CD14-positive monocyte (primary cell): ENCODE results near the gene SUPT4H1. TPM values are rescaled to one million over a fixed set of nuclear protein-coding genes. Genes with fewer than 3 reads are reported as not detected.

Source experiments
- DNase-seq, 3 donors: peaks; one replicate each; pipeline ENCODE4 v3.0.0-alpha.2; 2011 to 2022
- H2AFZ ChIP-seq: 2 replicates; pipeline ENCODE4 v1.6.0; 2012; ENCODE audit warnings: mild to moderate bottlenecking, low read depth, low read length, inconsistent platforms; ENCODE audit not compliant: insufficient read depth, poor library complexity, severe bottlenecking
- H3K27ac ChIP-seq, 2 donors: 1 replicate in 1 of 2; 2 replicates in 1 of 2; pipeline ENCODE4 v1.5.1; 2012 to 2013; ENCODE audit warnings: low read length in 2 of 2, control low read depth in 1 of 2, inconsistent platforms in 1 of 2, low read depth in 1 of 2, mild to moderate bottlenecking in 1 of 2
- H3K27me3 ChIP-seq, 2 donors: one replicate each; pipeline versions ENCODE4 v1.6.0 to v1.6.1; 2011 to 2013; ENCODE audit warnings: low read length in 2 of 2; ENCODE audit not compliant: control insufficient read depth in 2 of 2, insufficient read depth in 2 of 2
- H3K36me3 ChIP-seq, 2 donors: replicated peaks in 1 of 2; 1 replicate in 1 of 2; 2 replicates in 1 of 2; pipeline versions ENCODE4 v1.5.1 to v1.6.1; 2012 to 2013; ENCODE audit warnings: low read length in 2 of 2, control low read depth in 1 of 2, inconsistent platforms in 1 of 2, mild to moderate bottlenecking in 1 of 2; ENCODE audit not compliant: insufficient read depth in 2 of 2, control insufficient read depth in 1 of 2
- H3K4me1 ChIP-seq, 2 donors: 1 replicate in 1 of 2; 2 replicates in 1 of 2; pipeline versions ENCODE4 v1.5.1 to v1.6.1; 2012 to 2013; ENCODE audit warnings: low read length in 2 of 2, control low read depth in 1 of 2, inconsistent platforms in 1 of 2, mild to moderate bottlenecking in 1 of 2, moderate library complexity in 1 of 2; ENCODE audit not compliant: insufficient read depth in 2 of 2, control insufficient read depth in 1 of 2
- H3K4me2 ChIP-seq: replicated peaks from 2 replicates; pipeline ENCODE3; 2012; ENCODE audit warnings: low read length, moderate library complexity, mild to moderate bottlenecking; ENCODE audit not compliant: poor library complexity, severe bottlenecking; ENCODE audit errors: extremely low read depth
- H3K4me3 ChIP-seq, 3 experiments: fragments of 200-600 bp in 1 of 3; sonication (generic) in 1 of 3; replicated peaks in 1 of 3; 1 replicate in 2 of 3; 2 replicates in 1 of 3; pipeline ENCODE4 v1.5.1; 2011 to 2013; ENCODE audit warnings: low read length in 3 of 3, mild to moderate bottlenecking in 3 of 3, control low read depth in 2 of 3, low read depth in 2 of 3, inconsistent platforms in 1 of 3, moderate library complexity in 1 of 3
- H3K79me2 ChIP-seq: 2 replicates; pipeline ENCODE4 v1.6.0; 2012; ENCODE audit warnings: mild to moderate bottlenecking, control low read depth, inconsistent platforms, low read length, moderate library complexity; ENCODE audit not compliant: insufficient read depth
- H3K9ac ChIP-seq: 2 replicates; pipeline ENCODE4 v1.6.0; 2017; ENCODE audit warnings: low read length, mild to moderate bottlenecking; ENCODE audit not compliant: insufficient read depth, poor library complexity, severe bottlenecking
- H3K9me3 ChIP-seq, 2 donors: replicated peaks in 1 of 2; 1 replicate in 1 of 2; 2 replicates in 1 of 2; pipeline versions ENCODE4 v1.5.1 to v1.6.1; 2012 to 2013; ENCODE audit warnings: low read length in 2 of 2, control low read depth in 1 of 2; ENCODE audit not compliant: control insufficient read depth in 1 of 2, insufficient read depth in 1 of 2
- H4K20me1 ChIP-seq: 2 replicates; pipeline ENCODE4 v1.6.0; 2012; ENCODE audit warnings: mild to moderate bottlenecking, low read length, control low read depth, moderate library complexity; ENCODE audit not compliant: insufficient read depth
- H3K27ac Mint-ChIP-seq, 7 donors: one replicate each; pipeline ENCODE4 v1.8.0; 2020; ENCODE audit warnings: mild to moderate bottlenecking in 7 of 7, mixed read lengths in 7 of 7, moderate library complexity in 6 of 7, inconsistent platforms in 2 of 7
- H3K27me3 Mint-ChIP-seq, 3 donors: one replicate each; pipeline ENCODE4 v1.8.0; 2021 to 2022; ENCODE audit warnings: low read depth in 3 of 3, mild to moderate bottlenecking in 3 of 3, mixed read lengths in 3 of 3, moderate library complexity in 3 of 3, inconsistent platforms in 1 of 3
- H3K36me3 Mint-ChIP-seq, 2 donors: one replicate each; pipeline ENCODE4 v1.8.0; 2020; ENCODE audit warnings: mixed read lengths in 2 of 2, inconsistent platforms in 1 of 2, mild to moderate bottlenecking in 1 of 2
- H3K4me1 Mint-ChIP-seq: one replicate; pipeline ENCODE4 v1.8.0; 2020; ENCODE audit warnings: mild to moderate bottlenecking, mixed read lengths
- H3K4me3 Mint-ChIP-seq, 2 donors: one replicate each; pipeline ENCODE4 v1.8.0; 2020; ENCODE audit warnings: mild to moderate bottlenecking in 2 of 2, mixed read lengths in 2 of 2, moderate library complexity in 1 of 2
- H3K9me3 Mint-ChIP-seq, 7 donors: one replicate each; pipeline ENCODE4 v1.8.0; 2020 to 2022; ENCODE audit warnings: mixed read lengths in 7 of 7, mild to moderate bottlenecking in 6 of 7, moderate library complexity in 6 of 7, inconsistent platforms in 2 of 7
- WGBS: methylation state at CpG from one replicate; pipeline ENCODE4 v1.1.5; 2013; ENCODE audit warnings: missing lambda C conversion rate; ENCODE audit not compliant: insufficient coverage; 5-methylcytosine and 5-hydroxymethylcytosine counted together
- intact Hi-C, 2 donors: fragments of 100-400 bp; cut with micrococcal nuclease; formaldehyde crosslinking; loops; one replicate each; pipeline versions ENCODE4 v1.15.0 to v1.15.1; 2023
- polyA plus RNA-seq, 3 donors: library from polyadenylated mRNA; depleted of rRNA in 1 of 3; unstranded in 2 of 3; stranded (reverse) in 1 of 3; fragments of 300-500 nt in 2 of 3; fragments of >200 nt in 1 of 3; fragmentation: Illumina TruSeq in 2 of 3; gene quantifications; 1 replicate in 2 of 3; 2 replicates in 1 of 3; pipeline ENCODE4 v1.2.3, GENCODE V29; 2012 to 2021
- small RNA-seq: library from RNA; depleted of rRNA; stranded (forward); fragments of <200 nt; gene quantifications from one replicate; pipeline ENCODE3, GENCODE V24; 2012; ENCODE audit warnings: low read depth; ENCODE audit not compliant: insufficient read length
- TF ChIP-seq, protein P1 (sequence below): fragments of 200-600 bp; IDR thresholded peaks from one replicate; pipeline ENCODE4 v1.8.0; 2022; ENCODE audit warnings: antibody characterized with exemption, mild to moderate bottlenecking

The SUPT4H1 gene
- polyA plus RNA-seq, 3 donors: 144 to 251 (median 241) TPM

DNA sequence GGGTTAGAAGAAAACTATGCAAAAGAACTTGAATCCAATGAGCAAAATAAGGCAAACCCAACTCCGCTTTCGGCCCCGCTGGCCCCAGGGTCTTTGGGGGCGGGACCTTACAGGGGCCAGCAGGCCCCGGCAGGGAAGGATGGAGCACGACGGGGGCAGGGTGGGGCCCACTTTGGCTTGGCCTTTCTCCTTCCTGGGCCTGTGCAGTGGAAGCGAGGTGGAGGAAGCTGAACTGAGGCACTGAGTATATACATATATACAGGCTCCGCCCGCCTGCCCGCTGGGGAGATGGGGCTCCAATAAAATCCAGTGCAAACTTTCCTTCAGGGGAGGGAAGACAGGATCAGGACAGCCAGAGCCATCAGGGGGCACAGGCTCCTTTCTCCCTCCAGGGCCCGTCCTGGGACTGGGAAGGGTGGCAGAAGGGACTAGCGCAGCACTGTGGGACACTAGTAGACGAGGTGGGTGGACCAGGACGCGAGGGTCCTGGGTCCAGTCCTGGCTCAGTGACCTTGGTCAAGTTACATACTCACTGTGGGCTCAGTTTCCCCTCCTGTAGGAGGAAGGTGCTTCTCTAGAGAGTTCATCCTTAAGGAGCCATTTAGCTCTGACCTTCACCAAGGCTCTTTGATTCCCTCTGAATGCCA is 50.4 kb downstream of the SUPT4H1 start:
- H3K4me3 ChIP-seq: no peak overlapping the region
- no peaks in the 10 kb centered on the region for H4K20me1 ChIP-seq
- H3K9me3 ChIP-seq: no peaks in the 10 kb centered on the region
- TF ChIP-seq, protein P1, sequence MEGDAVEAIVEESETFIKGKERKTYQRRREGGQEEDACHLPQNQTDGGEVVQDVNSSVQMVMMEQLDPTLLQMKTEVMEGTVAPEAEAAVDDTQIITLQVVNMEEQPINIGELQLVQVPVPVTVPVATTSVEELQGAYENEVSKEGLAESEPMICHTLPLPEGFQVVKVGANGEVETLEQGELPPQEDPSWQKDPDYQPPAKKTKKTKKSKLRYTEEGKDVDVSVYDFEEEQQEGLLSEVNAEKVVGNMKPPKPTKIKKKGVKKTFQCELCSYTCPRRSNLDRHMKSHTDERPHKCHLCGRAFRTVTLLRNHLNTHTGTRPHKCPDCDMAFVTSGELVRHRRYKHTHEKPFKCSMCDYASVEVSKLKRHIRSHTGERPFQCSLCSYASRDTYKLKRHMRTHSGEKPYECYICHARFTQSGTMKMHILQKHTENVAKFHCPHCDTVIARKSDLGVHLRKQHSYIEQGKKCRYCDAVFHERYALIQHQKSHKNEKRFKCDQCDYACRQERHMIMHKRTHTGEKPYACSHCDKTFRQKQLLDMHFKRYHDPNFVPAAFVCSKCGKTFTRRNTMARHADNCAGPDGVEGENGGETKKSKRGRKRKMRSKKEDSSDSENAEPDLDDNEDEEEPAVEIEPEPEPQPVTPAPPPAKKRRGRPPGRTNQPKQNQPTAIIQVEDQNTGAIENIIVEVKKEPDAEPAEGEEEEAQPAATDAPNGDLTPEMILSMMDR: no peak
- H3K27me3 ChIP-seq: no peaks in the 10 kb centered on the region
- 0% methylated on average over 1 of the region's 16 CpGs for WGBS
- peaks cover 70% of the 10 kb centered on the region for H3K4me1 Mint-ChIP-seq
- H3K36me3 ChIP-seq: no peaks in the 10 kb centered on the region
- H3K4me2 ChIP-seq: peak overlapping the region; percentile 23
- H3K4me1 ChIP-seq: peaks cover 46 to 57% of the 10 kb centered on the region in 2 donors
- H3K79me2 ChIP-seq: peaks cover 80% of the 10 kb centered on the region
- H2AFZ ChIP-seq: peak overlapping the region; percentile 55
- H3K9me3 Mint-ChIP-seq: no peaks in the 10 kb centered on the region
- intact Hi-C loops: no loop called here
- no peak overlapping the region for H3K4me3 Mint-ChIP-seq
- no peak for DNase-seq
- peak overlapping the region; percentile 22 for H3K9ac ChIP-seq
- peak overlapping the region in 4 of 7 donors; percentile 33 to 66 (median 57) for H3K27ac Mint-ChIP-seq
- peaks cover 0 to 3% (median 0%) of the 10 kb centered on the region in 3 donors for H3K27me3 Mint-ChIP-seq
- H3K27ac ChIP-seq: peak overlapping the region; percentile 1 to 51
- H3K36me3 Mint-ChIP-seq: peaks cover 8 to 12% of the 10 kb centered on the region in 2 donors

DNA sequence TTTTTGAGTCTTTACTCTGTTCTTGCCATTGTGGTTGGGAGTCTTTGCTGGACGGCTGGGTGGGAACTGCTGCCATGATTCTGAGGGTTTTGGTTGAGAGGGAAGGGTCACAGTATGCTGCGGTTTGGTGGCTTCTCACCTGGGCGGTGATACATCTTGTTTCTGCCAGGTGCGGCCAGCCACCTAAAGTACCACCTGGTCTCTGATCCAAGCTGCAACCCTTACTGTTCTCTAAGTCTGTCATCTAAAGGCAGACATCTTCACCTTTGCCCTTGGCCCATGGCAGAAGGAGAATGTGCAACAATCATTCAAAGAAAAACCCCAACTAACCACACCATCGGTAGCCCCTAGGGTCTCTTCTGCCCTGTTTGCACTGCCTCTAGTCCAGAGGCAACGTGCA is 51.7 kb downstream of the SUPT4H1 start:
- TF ChIP-seq, protein P1: no peak
- Histone ChIP-seq H3K27me3 (no peaks in the 10 kb centered on the region), H3K4me2 (no peak overlapping the region), H3K27ac (peak overlapping the region in 1 of 2 donors; percentile 33), H2AFZ (peak overlapping the region; percentile 8), H3K79me2 (peaks cover 92% of the 10 kb centered on the region), H4K20me1 (no peaks in the 10 kb centered on the region), H3K9ac (no peak overlapping the region), H3K4me1 (peaks cover 46 to 58% of the 10 kb centered on the region in 2 donors), H3K4me3 (no peak overlapping the region), H3K36me3 (no peaks in the 10 kb centered on the region), H3K9me3 (no peaks in the 10 kb centered on the region)
- Mint-ChIP-seq H3K27me3 (peaks cover 0 to 2% (median 0%) of the 10 kb centered on the region in 3 donors), H3K27ac (peak overlapping the region in 3 of 7 donors; percentile 15 to 32 (median 21)), H3K4me3 (no peak overlapping the region), H3K4me1 (peaks cover 69% of the 10 kb centered on the region), H3K36me3 (peaks cover 8 to 12% of the 10 kb centered on the region in 2 donors), H3K9me3 (no peaks in the 10 kb centered on the region)
- intact Hi-C loops: no loop called here
- 79% methylated on average over 5 of the region's 6 CpGs for WGBS
- DNase-seq: no peak

Small RNAs within 50 kb of the gene (small RNA-seq; reads per million reads assigned to genes)
- gene MIR4736: 0.94 reads per million

Other genes with a start within 250 kb of the SUPT4H1 start
- under 1 TPM in 1 of 3 donors, not detected in 2; 0.03 TPM for gene OR4D1, start 203.8 kb downstream of the SUPT4H1 start, polyA plus RNA-seq
- not detected for gene OR4D2, start 185.2 kb downstream of the SUPT4H1 start, polyA plus RNA-seq
- not detected for gene EPX, start 159.5 kb downstream of the SUPT4H1 start, polyA plus RNA-seq
- 1 to 10 TPM; 4.2 to 7.6 (median 5.0) TPM for gene MKS1, start 132.9 kb downstream of the SUPT4H1 start, polyA plus RNA-seq
- gene LPO, start 113.6 kb downstream of the SUPT4H1 start, polyA plus RNA-seq: under 1 TPM in 2 of 3 donors, not detected in 1; 0.04 to 0.43 TPM
- gene MPO, start 71.3 kb downstream of the SUPT4H1 start, polyA plus RNA-seq: 1 to 10 TPM; 4.2 to 7.5 (median 6.0) TPM
- 10 to 100 TPM in 1 of 3 donors, under 1 TPM in 2; 0.10 to 14.0 (median 0.18) TPM for gene TSPOAP1, start 23.4 kb downstream of the SUPT4H1 start, polyA plus RNA-seq
- under 1 TPM in 2 of 3 donors, not detected in 1; 0.01 to 0.11 TPM for gene RNF43, start 65.3 kb upstream of the SUPT4H1 start, polyA plus RNA-seq
- gene HSF5, start 136.2 kb upstream of the SUPT4H1 start, polyA plus RNA-seq: under 1 TPM in 1 of 3 donors, not detected in 2; 0.07 TPM
- 10 to 100 TPM in 1 of 3 donors, 1 to 10 TPM in 2; 7.2 to 20.7 (median 8.4) TPM for gene MTMR4, start 162.4 kb upstream of the SUPT4H1 start, polyA plus RNA-seq